ENCODE measurements around the gene OR2AK2.

OR2AK2 gene

DNA sequence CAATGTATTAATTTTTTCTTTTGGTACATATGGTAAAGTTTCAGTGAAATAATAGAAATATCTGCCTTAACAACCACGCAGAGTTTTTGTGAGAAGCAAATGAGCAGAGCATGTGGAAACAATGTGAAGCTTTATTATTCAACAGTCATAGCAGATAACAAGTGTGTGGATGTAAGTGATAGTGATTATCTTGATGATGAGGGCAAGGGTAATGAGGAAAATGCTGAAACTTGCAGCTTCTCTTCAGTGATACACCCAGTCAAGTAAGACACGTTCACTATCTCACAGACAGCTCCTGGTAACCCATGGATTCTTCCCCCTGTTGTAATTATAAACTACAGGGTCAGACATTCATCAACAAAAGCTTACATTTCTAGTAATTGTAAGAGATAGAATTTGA is 33.8 kb downstream of the OR2AK2 start:
- Mint-ChIP-seq H3K27me3 (peaks cover 4% of the 10 kb centered on the region), H3K4me1 (no peaks in the 10 kb centered on the region), H3K27ac (no peak overlapping the region), H3K36me3 (no peaks in the 10 kb centered on the region), H3K9me3 (peaks cover 5% of the 10 kb centered on the region), H3K4me3 (no peak overlapping the region)

- Mint-ChIP-seq H3K4me1 (no peaks in the 10 kb centered on the region), H3K4me3 (no peak overlapping the region), H3K36me3 (no peaks in the 10 kb centered on the region), H3K9me3 (peaks cover 5% of the 10 kb centered on the region), H3K27ac (no peak overlapping the region), H3K27me3 (peaks cover 4% of the 10 kb centered on the region)
Measured at GRCh38 chr1:248000169-248000568, 35.1 kb downstream of the OR2AK2 start.

DNA sequence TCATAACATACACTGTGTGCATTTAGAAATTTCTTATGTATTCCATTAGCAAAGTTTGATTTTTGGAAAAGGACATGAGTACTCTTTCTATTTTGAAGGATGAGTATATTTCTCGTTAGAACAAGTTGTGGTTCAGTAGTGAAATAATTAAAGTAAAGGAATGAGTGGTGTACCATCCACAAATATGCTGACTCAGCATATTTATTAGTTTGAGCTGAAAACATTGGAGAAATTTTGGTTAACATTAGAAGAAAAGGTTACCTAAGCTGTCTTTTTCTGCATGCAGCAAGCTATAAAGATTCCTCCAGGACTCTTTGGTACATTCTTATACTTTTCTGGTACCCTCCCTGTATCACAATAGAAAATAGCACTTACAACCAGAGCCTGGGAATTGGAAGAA is 42.7 kb downstream of the OR2AK2 start:
- Mint-ChIP-seq H3K36me3 (no peaks in the 10 kb centered on the region), H3K4me3 (no peak overlapping the region), H3K27me3 (no peaks in the 10 kb centered on the region), H3K4me1 (no peaks in the 10 kb centered on the region), H3K27ac (no peak overlapping the region), H3K9me3 (peaks cover 6% of the 10 kb centered on the region)

- H3K27ac Mint-ChIP-seq, result no peak overlapping the region
- H3K27me3 Mint-ChIP-seq, result no peaks in the 10 kb centered on the region
- H3K4me1 Mint-ChIP-seq, result no peaks in the 10 kb centered on the region
- H3K36me3 Mint-ChIP-seq, result no peaks in the 10 kb centered on the region
- H3K9me3 Mint-ChIP-seq, result peaks cover 6% of the 10 kb centered on the region
- H3K4me3 Mint-ChIP-seq, result no peak overlapping the region
Measured at GRCh38 chr1:248009681-248010080, 44.6 kb downstream of the OR2AK2 start.

DNA sequence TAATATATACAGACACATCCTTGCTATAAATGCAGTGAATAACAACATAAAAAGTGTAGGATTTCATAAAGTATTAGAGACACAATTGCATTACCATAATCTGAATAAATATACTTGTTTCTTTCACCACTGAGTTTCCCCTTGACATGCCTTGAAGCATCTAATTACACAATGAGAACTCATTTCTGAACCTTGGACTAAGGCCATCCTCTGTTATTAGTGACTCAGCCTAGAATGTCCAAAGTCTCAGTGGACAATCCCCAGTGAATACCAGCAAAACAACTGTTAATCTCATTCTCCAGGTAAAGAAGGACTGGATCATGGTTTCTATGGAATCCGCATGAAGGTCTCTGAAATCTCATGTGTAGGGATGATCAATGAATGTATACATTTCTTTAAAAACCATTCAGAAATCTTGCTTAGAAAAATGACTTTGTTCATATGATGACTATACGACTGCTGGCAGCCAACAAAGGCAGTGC is 48.2 kb downstream of the OR2AK2 start, which contains the start of gene OR2L5:
Gene OR2L5, plus strand, starts transcription at position 432 of the 482 bp plus-strand sequence. CDS start 8,288 bp downstream, outside the sequence.
- H3K27ac Mint-ChIP-seq, result no peak within 1 kb of the TSS

GRCh38 chr1:248015803-248016202 is 50.8 kb downstream of the OR2AK2 start:
- H3K4me1 Mint-ChIP-seq, result no peaks in the 10 kb centered on the region
- no peak overlapping the region for H3K4me3 Mint-ChIP-seq
- H3K27me3 Mint-ChIP-seq, result no peaks in the 10 kb centered on the region
- no peaks in the 10 kb centered on the region for H3K36me3 Mint-ChIP-seq
- no peak overlapping the region for H3K27ac Mint-ChIP-seq
- no peaks in the 10 kb centered on the region for H3K9me3 Mint-ChIP-seq

More for the DNA sequence above, 48.2 kb downstream of the OR2AK2 start, which contains the start of gene OR2L5:
- Mint-ChIP-seq H3K4me1 (no peaks in the 10 kb centered on the region), H3K9me3 (peaks cover 6% of the 10 kb centered on the region), H3K36me3 (no peaks in the 10 kb centered on the region), H3K4me3 (no peak within 1 kb of the TSS), H3K27me3 (no peaks in the 10 kb centered on the region)
